CD4-positive, alpha-beta memory T cell (primary cell): ENCODE results near the gene ARHGEF26. TPM values are rescaled to one million over a fixed set of nuclear protein-coding genes. Genes with fewer than 3 reads are reported as not detected.

ENCODE experiments used
- CTCF ChIA-PET: fragments of 350-600 bp; sonication (Branson Sonifier 250); formaldehyde crosslinking; loops from one replicate; lab custom pipeline; 2021; ENCODE audit warnings: inconsistent platforms; ENCODE audit not compliant: partially characterized antibody; lab: Charles Lee
- POLR2A ChIA-PET: fragments of 350-600 bp; sonication (Branson Sonifier 250); formaldehyde crosslinking; loops from one replicate; lab custom pipeline; 2021; ENCODE audit not compliant: partially characterized antibody; lab: Charles Lee
- DNase-seq, 5 donors: peaks; one replicate each; pipeline versions ENCODE4 v3.0.0 to v3.0.0-alpha.2; 2020 to 2022; ENCODE audit warnings: mixed read lengths in 1 of 5
- H3K27ac ChIP-seq: one replicate; pipeline ENCODE4 v1.7.0; 2013; ENCODE audit warnings: low read depth, low read length
- H3K27me3 ChIP-seq: 2 replicates; pipeline ENCODE4 v1.7.0; 2013; ENCODE audit warnings: mild to moderate bottlenecking, low read length, moderate library complexity; ENCODE audit not compliant: insufficient read depth
- H3K36me3 ChIP-seq: 2 replicates; pipeline ENCODE4 v1.7.0; 2013; ENCODE audit warnings: mild to moderate bottlenecking, low read length, moderate library complexity; ENCODE audit not compliant: insufficient read depth
- H3K4me1 ChIP-seq: 2 replicates; pipeline ENCODE4 v1.7.0; 2013; ENCODE audit warnings: mild to moderate bottlenecking, low read length, moderate library complexity; ENCODE audit not compliant: insufficient read depth
- H3K4me3 ChIP-seq, 2 donors: one replicate each; pipeline ENCODE4 v1.7.0; 2013; ENCODE audit warnings: low read length in 2 of 2, mild to moderate bottlenecking in 1 of 2
- H3K9me3 ChIP-seq, 2 donors: one replicate each; pipeline ENCODE4 v1.7.0; 2013; ENCODE audit warnings: low read length in 2 of 2, control low read depth in 1 of 2; ENCODE audit not compliant: control insufficient read depth in 1 of 2
- H3K27ac Mint-ChIP-seq, 7 donors: one replicate each; pipeline ENCODE4 v1.8.0; 2020 to 2021; ENCODE audit warnings: mixed read lengths in 7 of 7, mild to moderate bottlenecking in 6 of 7, inconsistent platforms in 3 of 7, moderate library complexity in 3 of 7
- H3K27me3 Mint-ChIP-seq, 2 donors: one replicate each; pipeline ENCODE4 v1.8.0; 2020 to 2021; ENCODE audit warnings: mixed read lengths in 2 of 2
- H3K36me3 Mint-ChIP-seq, 2 donors: one replicate each; pipeline ENCODE4 v1.8.0; 2020 to 2021; ENCODE audit warnings: mixed read lengths in 2 of 2, inconsistent platforms in 1 of 2, mild to moderate bottlenecking in 1 of 2
- H3K4me1 Mint-ChIP-seq, 4 donors: one replicate each; pipeline ENCODE4 v1.8.0; 2020 to 2021; ENCODE audit warnings: mixed read lengths in 4 of 4, mild to moderate bottlenecking in 1 of 4
- H3K4me3 Mint-ChIP-seq, 8 donors: one replicate each; pipeline ENCODE4 v1.8.0; 2020 to 2021; ENCODE audit warnings: mixed read lengths in 8 of 8, mild to moderate bottlenecking in 7 of 8, moderate library complexity in 6 of 8, inconsistent platforms in 3 of 8
- H3K9me3 Mint-ChIP-seq, 8 donors: one replicate each; pipeline ENCODE4 v1.8.0; 2020 to 2021; ENCODE audit warnings: mixed read lengths in 8 of 8, mild to moderate bottlenecking in 5 of 8, inconsistent platforms in 3 of 8, moderate library complexity in 1 of 8
- intact Hi-C: fragments of 100-400 bp; cut with micrococcal nuclease; formaldehyde crosslinking; loops from one replicate; pipeline ENCODE4 v1.15.1; 2023
- polyA plus RNA-seq, 2 donors: library from polyadenylated mRNA; unstranded; fragments of 300-500 nt; fragmentation: Illumina TruSeq; gene quantifications; one replicate each; pipeline ENCODE4 v1.2.3, GENCODE V29; 2021
- total RNA-seq, 2 experiments: library from RNA; stranded (reverse); gene quantifications; one replicate each; pipeline ENCODE4 v1.2.3, GENCODE V29; 2021

ARHGEF26 gene
- total and polyA plus RNA-seq, 4 experiments from 2014 or later = 0.06 to 0.33 (median 0.16) TPM

GRCh38 chr3:154119951-154120350, 1.2 kb upstream of the ARHGEF26 start:
- Mint-ChIP-seq H3K4me3 (peak overlapping the region in 3 of 8 donors; percentile 3 to 39 (median 5)), H3K4me1 (peaks cover 13 to 29% (median 19%) of the 10 kb centered on the region in 4 donors), H3K27ac (no peak overlapping the region), H3K36me3 (no peaks in the 10 kb centered on the region), H3K9me3 (peaks cover 0 to 4% (median under 1%) of the 10 kb centered on the region in 8 donors), H3K27me3 (peaks cover 40 to 52% of the 10 kb centered on the region in 2 donors)
- CTCF ChIA-PET = no interaction called here
- H3K4me1 ChIP-seq = peaks cover 16% of the 10 kb centered on the region
- H3K4me3 ChIP-seq = no peak overlapping the region
- no peaks in the 10 kb centered on the region for H3K9me3 ChIP-seq
- no peaks in the 10 kb centered on the region for H3K36me3 ChIP-seq
- peaks cover 10% of the 10 kb centered on the region for H3K27me3 ChIP-seq
- POLR2A ChIA-PET = no interaction called here
- no peak overlapping the region for H3K27ac ChIP-seq
- intact Hi-C loops = loop anchor here (5.0 kb wide), 1 partner anchor 202 kb away; the partner anchor contains the start of gene DHX36
- no peak for DNase-seq

DNA sequence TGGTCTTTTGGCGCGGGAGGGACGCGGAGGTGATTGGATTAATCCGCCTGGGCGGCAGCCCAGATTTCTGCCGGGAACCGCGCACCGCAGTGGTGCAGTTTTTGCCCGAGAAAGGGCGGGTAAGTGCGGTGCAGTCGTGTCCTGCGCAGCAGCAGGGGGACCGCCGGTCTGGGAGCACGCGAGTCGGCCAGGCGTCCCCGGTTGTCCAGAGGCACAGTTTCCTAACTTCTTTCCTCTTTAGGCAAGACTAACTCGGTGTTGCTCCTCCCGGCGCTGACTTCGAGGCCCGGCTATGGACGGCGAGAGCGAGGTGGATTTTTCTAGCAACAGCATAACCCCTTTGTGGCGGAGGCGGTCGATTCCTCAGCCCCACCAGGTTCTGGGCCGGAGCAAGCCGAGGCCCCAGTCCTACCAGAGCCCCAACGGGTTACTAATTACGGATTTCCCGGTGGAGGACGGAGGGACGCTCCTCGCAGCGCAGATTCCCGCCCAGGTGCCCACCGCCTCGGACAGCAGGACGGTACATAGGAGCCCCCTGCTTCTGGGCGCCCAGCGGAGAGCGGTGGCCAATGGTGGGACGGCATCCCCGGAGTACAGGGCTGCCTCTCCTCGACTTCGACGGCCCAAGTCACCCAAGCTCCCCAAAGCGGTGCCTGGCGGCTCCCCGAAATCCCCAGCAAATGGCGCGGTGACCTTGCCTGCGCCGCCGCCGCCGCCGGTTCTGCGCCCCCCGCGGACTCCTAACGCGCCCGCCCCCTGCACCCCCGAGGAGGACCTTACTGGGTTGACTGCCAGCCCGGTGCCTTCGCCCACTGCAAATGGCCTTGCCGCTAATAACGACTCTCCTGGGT, 736 bp downstream of the ARHGEF26 start:
- POLR2A ChIA-PET = no interaction called here
- no peaks in the 10 kb centered on the region for H3K36me3 ChIP-seq
- intact Hi-C loops = loop anchor here (5.0 kb wide), 1 partner anchor 200 kb away; the partner anchor contains the start of gene DHX36

DNA sequence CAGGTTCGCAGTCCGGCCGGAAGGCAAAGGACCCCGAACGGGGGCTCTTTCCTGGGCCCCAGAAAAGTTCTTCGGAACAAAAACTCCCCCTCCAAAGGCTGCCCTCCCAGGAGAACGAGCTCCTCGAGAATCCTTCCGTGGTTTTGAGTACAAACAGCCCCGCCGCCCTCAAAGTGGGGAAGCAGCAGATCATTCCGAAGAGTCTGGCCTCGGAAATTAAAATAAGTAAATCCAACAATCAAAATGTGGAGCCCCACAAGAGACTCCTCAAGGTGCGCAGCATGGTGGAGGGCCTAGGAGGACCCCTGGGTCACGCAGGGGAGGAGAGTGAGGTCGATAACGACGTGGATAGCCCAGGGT, 1.3 kb downstream of the ARHGEF26 start:
- ChIA-PET POLR2A (no interaction called here), CTCF (no interaction called here)
- H3K9me3 Mint-ChIP-seq = peaks cover 0 to 3% (median 0%) of the 10 kb centered on the region in 8 donors
- no peaks in the 10 kb centered on the region for H3K36me3 ChIP-seq
- H3K4me1 ChIP-seq = peaks cover 16% of the 10 kb centered on the region
- H3K4me1 Mint-ChIP-seq = peaks cover 13 to 29% (median 19%) of the 10 kb centered on the region in 4 donors
- no peak for DNase-seq
- H3K9me3 ChIP-seq = no peaks in the 10 kb centered on the region
- H3K27me3 Mint-ChIP-seq = peaks cover 38 to 48% of the 10 kb centered on the region in 2 donors
- H3K4me3 Mint-ChIP-seq = peak overlapping the region; percentile 41 to 92 (median 80)
- H3K36me3 Mint-ChIP-seq = no peaks in the 10 kb centered on the region
- peaks cover 10% of the 10 kb centered on the region for H3K27me3 ChIP-seq
- H3K27ac ChIP-seq = no peak overlapping the region
- H3K27ac Mint-ChIP-seq = no peak overlapping the region
- no peak overlapping the region for H3K4me3 ChIP-seq
- intact Hi-C loops = loop anchor here (5.0 kb wide), 1 partner anchor 200 kb away; the partner anchor contains the start of gene DHX36

More for the DNA sequence above, 736 bp downstream of the ARHGEF26 start:
- CTCF ChIA-PET = no interaction called here
- peaks cover 10% of the 10 kb centered on the region for H3K27me3 ChIP-seq
- no peak overlapping the region for H3K27ac ChIP-seq
- H3K4me3 ChIP-seq = peak overlapping the region in 1 of 2 donors; percentile 49
- no peaks in the 10 kb centered on the region for H3K9me3 ChIP-seq
- H3K27ac Mint-ChIP-seq = no peak overlapping the region
- H3K4me3 Mint-ChIP-seq = peak overlapping the region; percentile 77 to 92 (median 84)
- peaks cover 0 to 4% (median under 1%) of the 10 kb centered on the region in 8 donors for H3K9me3 Mint-ChIP-seq
- no peaks in the 10 kb centered on the region for H3K36me3 Mint-ChIP-seq
- H3K4me1 ChIP-seq = peaks cover 16% of the 10 kb centered on the region
- DNase-seq = peak; percentile 14 to 42 (median 25)
- peaks cover 13 to 29% (median 19%) of the 10 kb centered on the region in 4 donors for H3K4me1 Mint-ChIP-seq
- H3K27me3 Mint-ChIP-seq = peaks cover 44 to 52% of the 10 kb centered on the region in 2 donors

DNA sequence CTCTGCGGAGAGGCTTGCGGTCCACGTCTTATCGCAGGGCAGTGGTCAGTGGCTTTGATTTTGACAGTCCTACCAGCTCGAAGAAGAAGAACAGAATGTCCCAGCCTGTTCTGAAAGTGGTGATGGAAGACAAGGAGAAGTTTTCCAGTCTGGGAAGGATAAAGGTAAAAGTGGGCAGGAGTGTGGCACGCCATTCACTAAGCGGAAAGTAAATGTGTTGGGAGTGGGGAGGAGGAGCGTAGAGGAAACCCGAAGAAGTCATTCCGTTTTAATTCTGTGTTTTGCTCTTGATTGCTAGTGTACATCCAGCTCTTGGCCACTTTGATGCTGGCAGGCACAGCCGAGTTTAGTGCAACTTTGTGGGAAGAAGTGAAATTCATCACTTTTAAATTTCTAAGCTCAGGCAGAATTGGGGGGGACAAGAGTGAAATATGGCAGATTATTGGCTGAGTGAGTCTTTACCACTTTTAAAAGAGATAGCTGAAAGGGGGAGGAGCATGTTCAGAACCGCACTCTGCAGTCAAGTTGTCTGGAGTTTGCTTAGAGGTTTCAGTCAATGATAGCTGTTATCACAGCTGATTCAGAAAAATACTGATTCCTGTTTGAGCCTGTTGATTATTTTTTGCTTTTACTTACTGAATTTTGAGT, 1.8 kb downstream of the ARHGEF26 start:
- no peak overlapping the region for H3K4me3 ChIP-seq
- H3K36me3 Mint-ChIP-seq = no peaks in the 10 kb centered on the region
- no peak for DNase-seq
- POLR2A ChIA-PET = no interaction called here
- peaks cover 13 to 29% (median 19%) of the 10 kb centered on the region in 4 donors for H3K4me1 Mint-ChIP-seq
- H3K27me3 ChIP-seq = peaks cover 8% of the 10 kb centered on the region
- H3K9me3 Mint-ChIP-seq = peaks cover 0 to 3% (median 0%) of the 10 kb centered on the region in 8 donors
- H3K27ac ChIP-seq = no peak overlapping the region
- H3K4me3 Mint-ChIP-seq = peak overlapping the region; percentile 41 to 92 (median 80)
- H3K36me3 ChIP-seq = no peaks in the 10 kb centered on the region
- peaks cover 16% of the 10 kb centered on the region for H3K4me1 ChIP-seq
- CTCF ChIA-PET = no interaction called here
- intact Hi-C loops = loop anchor here (5.0 kb wide), 1 partner anchor 199 kb away; the partner anchor contains the start of gene DHX36
- H3K9me3 ChIP-seq = no peaks in the 10 kb centered on the region
- H3K27ac Mint-ChIP-seq = no peak overlapping the region
- peaks cover 35 to 46% of the 10 kb centered on the region in 2 donors for H3K27me3 Mint-ChIP-seq

DNA sequence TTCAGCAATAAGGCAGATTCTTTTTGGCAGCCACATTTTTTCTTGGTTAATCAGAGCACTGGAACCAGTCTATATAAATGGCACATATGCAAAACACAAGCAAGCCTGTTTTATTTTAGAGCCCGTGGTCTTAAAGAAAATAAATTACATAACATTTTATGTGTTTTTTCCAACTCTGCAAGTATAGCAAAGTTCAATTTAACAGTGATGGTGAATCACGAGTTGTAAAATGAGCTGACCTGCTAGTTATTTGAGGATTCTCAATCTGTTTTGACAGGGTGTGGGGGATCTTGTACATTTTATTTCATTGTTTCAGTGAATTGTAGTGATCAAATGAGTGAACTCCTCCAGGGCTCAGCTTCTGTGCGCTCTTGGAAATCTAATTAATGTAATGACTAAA, 2.7 kb downstream of the ARHGEF26 start:
- no peak for DNase-seq
- intact Hi-C loops = loop anchor here (5.0 kb wide), 1 partner anchor 198 kb away; the partner anchor contains the start of gene DHX36
- POLR2A ChIA-PET = no interaction called here
- peaks cover 16% of the 10 kb centered on the region for H3K4me1 ChIP-seq
- H3K9me3 ChIP-seq = no peaks in the 10 kb centered on the region
- no peak overlapping the region for H3K4me3 ChIP-seq
- H3K27me3 ChIP-seq = peaks cover 3% of the 10 kb centered on the region
- H3K36me3 Mint-ChIP-seq = no peaks in the 10 kb centered on the region
- H3K27ac ChIP-seq = no peak overlapping the region
- H3K9me3 Mint-ChIP-seq = peaks cover 0 to 2% (median 0%) of the 10 kb centered on the region in 8 donors
- peak overlapping the region in 1 of 8 donors; percentile 2 for H3K4me3 Mint-ChIP-seq
- peaks cover 33 to 43% of the 10 kb centered on the region in 2 donors for H3K27me3 Mint-ChIP-seq
- peaks cover 13 to 29% (median 19%) of the 10 kb centered on the region in 4 donors for H3K4me1 Mint-ChIP-seq
- no peaks in the 10 kb centered on the region for H3K36me3 ChIP-seq
- H3K27ac Mint-ChIP-seq = no peak overlapping the region
- CTCF ChIA-PET = no interaction called here

DNA sequence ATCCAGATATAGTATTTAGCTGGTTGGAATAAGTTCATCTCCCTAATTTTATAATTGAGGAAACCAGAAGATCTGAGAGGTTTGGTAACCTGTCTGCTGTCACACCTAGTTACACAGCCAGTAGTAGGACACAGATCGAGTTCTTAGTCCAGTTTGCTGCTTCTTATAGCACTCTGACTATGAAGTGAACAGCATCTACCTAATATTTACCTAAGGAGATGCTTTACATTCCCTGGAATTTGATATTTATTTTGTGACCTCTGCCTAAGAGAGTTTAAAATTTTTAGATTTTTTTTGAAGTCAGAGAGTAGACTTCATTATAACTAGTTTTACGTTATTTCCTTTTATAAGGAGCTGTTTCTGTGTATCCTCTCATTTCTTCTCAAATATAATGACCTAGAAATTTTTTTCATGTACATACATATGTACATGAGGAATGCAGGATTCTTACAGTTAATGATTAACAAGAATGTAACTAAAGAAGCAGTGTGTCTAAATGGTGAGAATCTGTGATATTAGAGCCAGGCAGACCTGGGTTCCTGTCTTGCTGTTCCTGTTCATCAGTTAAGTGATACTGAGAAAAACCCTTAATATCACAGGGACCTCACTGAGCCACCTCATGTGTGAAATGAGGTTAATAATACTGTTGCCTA, 4.3 kb downstream of the ARHGEF26 start:
- peaks cover 0 to 2% (median 0%) of the 10 kb centered on the region in 8 donors for H3K9me3 Mint-ChIP-seq
- Histone ChIP-seq H3K4me3 (no peak overlapping the region), H3K27me3 (no peaks in the 10 kb centered on the region), H3K4me1 (peaks cover 16% of the 10 kb centered on the region), H3K9me3 (no peaks in the 10 kb centered on the region), H3K36me3 (no peaks in the 10 kb centered on the region), H3K27ac (no peak overlapping the region)
- H3K36me3 Mint-ChIP-seq = no peaks in the 10 kb centered on the region
- intact Hi-C loops = no loop called here
- no peak overlapping the region for H3K27ac Mint-ChIP-seq
- DNase-seq = no peak
- CTCF ChIA-PET = interaction anchor here (0.6 kb wide), 1 partner anchor 1021 kb away, joined by 6 read pairs; no protein-coding TSS in a partner anchor
- peaks cover 29 to 31% of the 10 kb centered on the region in 2 donors for H3K27me3 Mint-ChIP-seq
- POLR2A ChIA-PET = no interaction called here
- H3K4me1 Mint-ChIP-seq = peaks cover 11 to 24% (median 19%) of the 10 kb centered on the region in 4 donors
- no peak overlapping the region for H3K4me3 Mint-ChIP-seq
